ENCODE results near the gene CNNM4.

GRCh38 chr2:96843538-96844268 is 83.0 kb downstream of the CNNM4 start, which contains the start of gene ANKRD23:
- TF ChIP-seq POLR2AphosphoS5 (IDR thresholded peaks at IDR 0.05; ENCODE audit: low read depth, low read length): no peak
- TF ChIP-seq POLR2A (IDR thresholded peaks at IDR 0.05; ENCODE audit: low read depth, low read length): no peak
- no peak for TF ChIP-seq TAF1 (IDR thresholded peaks at IDR 0.05; ENCODE audit: low read depth, low read length)

All from GM12891 (cell line).